HG03060 (cell line): Measurements from ENCODE around the gene DNALI1.

Source experiments
- ATAC-seq: cut with Tn5 transposase; IDR thresholded peaks from one replicate; pipeline ENCODE4 v1.9.1; 2021; ENCODE audit warnings: low read depth, moderate number of reproducible peaks; ENCODE audit not compliant: unreplicated experiment

DNALI1 gene

GRCh38 chr1:37599940-37600339 is 43.2 kb downstream of the DNALI1 start:
- no peak for ATAC-seq

- ATAC-seq, result no peak
Observed at GRCh38 chr1:37601441-37601840, 44.7 kb downstream of the DNALI1 start.

- no peak for ATAC-seq
Observed at GRCh38 chr1:37602750-37603694, 46.3 kb downstream of the DNALI1 start.

- no peak for ATAC-seq
Observed at GRCh38 chr1:37605061-37605650, 48.4 kb downstream of the DNALI1 start.

GRCh38 chr1:37605806-37606474 is 49.2 kb downstream of the DNALI1 start:
- no peak for ATAC-seq

GRCh38 chr1:37606481-37607263 is 49.9 kb downstream of the DNALI1 start:
- ATAC-seq, result no peak

GRCh38 chr1:37609002-37609401 is 52.3 kb downstream of the DNALI1 start:
- ATAC-seq, result no peak

DNA sequence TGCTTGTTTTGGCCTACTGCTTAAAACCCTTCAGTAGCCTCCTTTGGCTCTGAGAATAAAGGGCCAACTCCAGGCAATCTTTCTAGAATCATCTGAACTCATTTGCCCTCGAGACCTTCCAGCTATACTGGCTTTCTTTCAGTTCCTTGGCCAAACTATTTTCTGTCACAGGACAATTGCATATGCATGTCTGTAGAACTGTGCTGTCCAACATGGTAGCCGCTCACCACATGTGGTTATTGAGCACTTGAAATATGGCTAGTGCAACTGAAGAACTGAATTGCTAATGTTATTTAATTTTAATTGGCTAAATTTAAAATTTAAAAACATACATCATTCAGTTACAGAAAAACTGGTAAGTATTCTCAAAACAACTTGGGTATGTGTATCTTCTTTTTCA is 53.3 kb downstream of the DNALI1 start:
- ATAC-seq, result no peak

- no peak for ATAC-seq
Observed at GRCh38 chr1:37612186-37612585, 55.4 kb downstream of the DNALI1 start.

- ATAC-seq, result no peak
Observed at GRCh38 chr1:37614105-37614504, 57.4 kb downstream of the DNALI1 start.

GRCh38 chr1:37616330-37616729 is 59.6 kb downstream of the DNALI1 start:
- ATAC-seq, result no peak
